Chondrocyte (in vitro differentiated cells): Measurements from ENCODE around the gene PLEKHD1. TPM values are rescaled to one million over a fixed set of nuclear protein-coding genes. Genes with fewer than 3 reads are reported as not detected.

ENCODE experiments used
- DNase-seq: peaks from one replicate; pipeline ENCODE4 v3.0.0; 2021; ENCODE audit warnings: mixed read lengths, low spot score
- H3K27ac Mint-ChIP-seq: one replicate; pipeline ENCODE4 v1.8.0; 2021; ENCODE audit warnings: mild to moderate bottlenecking, moderate library complexity, mixed read lengths; ENCODE audit not compliant: unreplicated experiment
- H3K27me3 Mint-ChIP-seq: 2 replicates; pipeline ENCODE4 v1.8.0; 2021; ENCODE audit warnings: low read depth, mixed read lengths
- H3K36me3 Mint-ChIP-seq: 2 replicates; pipeline ENCODE4 v1.8.0; 2021; ENCODE audit warnings: low read depth, mixed read lengths
- H3K4me1 Mint-ChIP-seq: 2 replicates; pipeline ENCODE4 v1.8.0; 2021; ENCODE audit warnings: low read depth, mild to moderate bottlenecking, mixed read lengths
- H3K4me3 Mint-ChIP-seq: one replicate; pipeline ENCODE4 v1.8.0; 2021; ENCODE audit warnings: mild to moderate bottlenecking, moderate library complexity, mixed read lengths; ENCODE audit not compliant: unreplicated experiment
- H3K9me3 Mint-ChIP-seq: 2 replicates; pipeline ENCODE4 v1.8.0; 2021; ENCODE audit warnings: low read depth, mixed read lengths
- total RNA-seq: library from RNA; stranded (reverse); gene quantifications from 3 replicates; pipeline ENCODE4 v1.2.1, GENCODE V29; 2021
- TF ChIP-seq, protein P1 (sequence below): fragments of 200-600 bp; sonication (generic); IDR thresholded peaks from 2 replicates; pipeline ENCODE4 v1.5.0; 2021; ENCODE audit warnings: antibody characterized with exemption, mild to moderate bottlenecking, moderate library complexity

The PLEKHD1 gene
- total RNA-seq, 1 donor from 2014 or later = 0.15 TPM

DNA sequence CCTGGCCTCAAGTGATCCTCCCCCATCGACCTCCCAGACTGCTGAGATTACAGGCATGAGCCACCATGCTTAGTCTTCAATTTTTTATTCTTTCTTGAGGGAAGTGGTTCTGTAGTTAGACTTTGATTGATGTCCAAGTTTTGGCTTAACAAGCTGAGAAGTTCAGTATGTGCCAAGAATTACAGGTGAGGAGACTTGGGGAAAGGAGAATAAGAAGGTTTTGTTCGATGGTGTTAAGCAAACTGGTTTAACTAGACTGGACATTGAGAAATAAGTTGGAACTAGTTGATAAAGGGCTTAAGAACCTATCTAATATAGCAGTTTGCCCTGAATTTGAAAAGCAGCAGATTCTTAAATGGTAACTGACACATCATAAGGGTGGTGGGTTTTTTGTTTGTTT lies 32.6 kb upstream of the PLEKHD1 start:
- TF ChIP-seq, protein P1, sequence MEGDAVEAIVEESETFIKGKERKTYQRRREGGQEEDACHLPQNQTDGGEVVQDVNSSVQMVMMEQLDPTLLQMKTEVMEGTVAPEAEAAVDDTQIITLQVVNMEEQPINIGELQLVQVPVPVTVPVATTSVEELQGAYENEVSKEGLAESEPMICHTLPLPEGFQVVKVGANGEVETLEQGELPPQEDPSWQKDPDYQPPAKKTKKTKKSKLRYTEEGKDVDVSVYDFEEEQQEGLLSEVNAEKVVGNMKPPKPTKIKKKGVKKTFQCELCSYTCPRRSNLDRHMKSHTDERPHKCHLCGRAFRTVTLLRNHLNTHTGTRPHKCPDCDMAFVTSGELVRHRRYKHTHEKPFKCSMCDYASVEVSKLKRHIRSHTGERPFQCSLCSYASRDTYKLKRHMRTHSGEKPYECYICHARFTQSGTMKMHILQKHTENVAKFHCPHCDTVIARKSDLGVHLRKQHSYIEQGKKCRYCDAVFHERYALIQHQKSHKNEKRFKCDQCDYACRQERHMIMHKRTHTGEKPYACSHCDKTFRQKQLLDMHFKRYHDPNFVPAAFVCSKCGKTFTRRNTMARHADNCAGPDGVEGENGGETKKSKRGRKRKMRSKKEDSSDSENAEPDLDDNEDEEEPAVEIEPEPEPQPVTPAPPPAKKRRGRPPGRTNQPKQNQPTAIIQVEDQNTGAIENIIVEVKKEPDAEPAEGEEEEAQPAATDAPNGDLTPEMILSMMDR = no peak
- Mint-ChIP-seq H3K4me1 (no peaks in the 10 kb centered on the region), H3K9me3 (no peaks in the 10 kb centered on the region), H3K4me3 (no peak overlapping the region), H3K27me3 (no peaks in the 10 kb centered on the region), H3K36me3 (peaks cover 10% of the 10 kb centered on the region), H3K27ac (no peak overlapping the region)
- no peak for DNase-seq

DNA sequence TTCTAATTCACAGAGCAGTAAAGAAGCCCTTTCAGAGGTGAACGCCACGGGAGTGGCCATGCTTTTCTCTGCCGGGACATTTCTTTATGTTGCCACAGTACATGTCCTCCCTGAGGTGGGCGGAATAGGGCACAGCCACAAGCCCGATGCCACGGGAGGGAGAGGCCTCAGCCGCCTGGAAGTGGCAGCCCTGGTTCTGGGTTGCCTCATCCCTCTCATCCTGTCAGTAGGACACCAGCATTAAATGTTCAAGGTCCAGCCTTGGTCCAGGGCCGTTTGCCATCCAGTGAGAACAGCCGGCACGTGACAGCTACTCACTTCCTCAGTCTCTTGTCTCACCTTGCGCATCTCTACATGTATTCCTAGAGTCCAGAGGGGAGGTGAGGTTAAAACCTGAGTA lies 26.2 kb upstream of the PLEKHD1 start:
- TF ChIP-seq, protein P1 = no peak
- H3K4me1 Mint-ChIP-seq = no peaks in the 10 kb centered on the region
- H3K9me3 Mint-ChIP-seq = no peaks in the 10 kb centered on the region
- no peak overlapping the region for H3K4me3 Mint-ChIP-seq
- H3K36me3 Mint-ChIP-seq = peaks cover 11% of the 10 kb centered on the region
- no peak for DNase-seq
- no peak overlapping the region for H3K27ac Mint-ChIP-seq
- H3K27me3 Mint-ChIP-seq = no peaks in the 10 kb centered on the region

DNA sequence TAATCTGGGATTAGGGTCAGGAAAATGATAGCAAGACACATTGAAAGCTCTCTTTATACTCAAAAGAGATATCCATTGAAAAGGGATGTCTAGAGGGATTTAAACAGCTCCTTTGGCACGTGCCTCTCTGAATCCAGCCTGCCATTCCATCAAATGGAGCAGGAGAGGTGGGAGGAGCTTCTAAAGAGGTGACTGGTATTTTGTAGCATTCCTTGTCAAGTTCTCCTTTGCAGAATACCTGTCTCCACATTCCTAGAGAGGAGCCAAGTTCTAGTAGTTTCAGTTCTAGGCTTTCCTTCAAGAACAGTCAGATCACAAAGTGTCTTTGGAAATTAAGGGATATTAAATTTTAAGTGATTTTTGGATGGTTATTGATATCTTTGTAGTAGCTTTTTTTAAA lies 25.4 kb upstream of the PLEKHD1 start:
- Mint-ChIP-seq H3K9me3 (no peaks in the 10 kb centered on the region), H3K4me1 (peaks cover 2% of the 10 kb centered on the region), H3K4me3 (no peak overlapping the region), H3K27ac (no peak overlapping the region), H3K27me3 (no peaks in the 10 kb centered on the region), H3K36me3 (peaks cover 11% of the 10 kb centered on the region)
- TF ChIP-seq, protein P1 = no peak
- DNase-seq = no peak

DNA sequence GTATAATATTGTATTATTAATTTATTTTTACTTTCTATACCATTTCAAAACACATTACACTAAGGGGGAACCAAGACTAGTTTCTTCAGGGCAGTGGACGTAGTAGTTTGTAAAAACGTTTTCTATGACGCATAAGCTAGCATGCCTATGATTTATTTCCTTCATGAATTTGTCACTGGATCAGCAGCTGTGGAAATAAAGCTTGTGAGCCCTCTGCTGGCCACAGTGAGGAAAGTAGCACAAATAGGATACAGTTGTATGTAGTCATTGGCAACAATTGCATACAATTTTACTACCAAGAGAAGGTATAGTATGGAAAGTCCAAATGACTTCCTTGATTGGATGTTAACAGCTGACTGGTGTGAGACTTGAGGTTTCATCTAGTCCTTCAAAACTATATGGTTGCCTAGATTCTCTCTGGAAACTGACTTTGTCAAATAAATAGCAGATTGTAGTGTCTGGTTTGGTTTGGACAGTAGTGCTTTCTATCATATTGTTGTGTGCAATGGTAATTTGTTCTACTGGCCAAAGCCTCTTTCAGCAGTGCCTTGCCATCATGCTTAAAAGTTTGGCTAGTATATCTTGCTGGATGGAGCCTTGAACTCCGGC lies 24.3 kb upstream of the PLEKHD1 start:
- Mint-ChIP-seq H3K27ac (no peak overlapping the region), H3K9me3 (no peaks in the 10 kb centered on the region), H3K4me1 (peaks cover 13% of the 10 kb centered on the region), H3K4me3 (no peak overlapping the region), H3K36me3 (peaks cover 11% of the 10 kb centered on the region), H3K27me3 (no peaks in the 10 kb centered on the region)
- TF ChIP-seq, protein P1 = peak; percentile 92
- no peak for DNase-seq

DNA sequence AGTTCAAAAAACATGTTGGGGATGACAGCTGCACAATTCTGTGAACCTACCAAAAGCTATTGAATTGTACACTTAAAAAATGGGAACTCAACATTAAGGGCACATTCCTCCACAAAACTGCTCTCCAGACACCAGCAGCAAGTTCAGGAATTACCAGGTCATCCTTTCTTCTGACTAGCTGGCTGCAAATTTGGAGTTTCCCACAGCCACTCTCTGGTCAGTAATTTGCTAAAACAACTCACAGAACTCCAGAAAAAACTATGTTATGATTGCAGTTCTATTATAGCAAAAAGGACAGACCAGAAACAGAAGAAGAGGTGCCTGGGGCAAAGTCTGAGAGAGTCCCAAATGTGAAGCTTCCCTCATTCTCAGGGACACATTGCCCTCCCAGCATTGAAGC lies 20.1 kb upstream of the PLEKHD1 start:
- TF ChIP-seq, protein P1 = no peak
- H3K27me3 Mint-ChIP-seq = no peaks in the 10 kb centered on the region
- no peak overlapping the region for H3K4me3 Mint-ChIP-seq
- H3K27ac Mint-ChIP-seq = peak overlapping the region; percentile 69
- peaks cover 16% of the 10 kb centered on the region for H3K4me1 Mint-ChIP-seq
- peaks cover 5% of the 10 kb centered on the region for H3K36me3 Mint-ChIP-seq
- no peak for DNase-seq
- no peaks in the 10 kb centered on the region for H3K9me3 Mint-ChIP-seq
